A549 (cell line): ENCODE results near the gene CHST2. TPM values are rescaled to one million over a fixed set of nuclear protein-coding genes. Genes with fewer than 3 reads are reported as not detected.

Source experiments
- ATAC-seq, 2 experiments: fragments of 200-7000 bp in 1 of 2; fragments of >200 bp in 1 of 2; cut with Nextera tagmentation in 1 of 2; cut with Tn5 transposase in 1 of 2; 3 replicates each; pipeline versions ENCODE4 v1.8.0 to v1.9.1; 2018 to 2020; ENCODE audit warnings: mild to moderate bottlenecking in 1 of 2, moderate library complexity in 1 of 2
- CTCF ChIA-PET: fragments of 300-600 bp; sonication (Branson Sonifier 250); formaldehyde crosslinking; extraction: SDS; loops from one replicate; lab custom pipeline; 2021; ENCODE audit warnings: antibody characterized with exemption, inconsistent platforms; lab: Yijun Ruan, JAX
- POLR2A ChIA-PET: fragments of 350-600 bp; formaldehyde crosslinking; extraction: SDS; loops from one replicate; lab custom pipeline; 2021; ENCODE audit warnings: antibody characterized with exemption, inconsistent platforms; lab: Yijun Ruan, JAX
- DNase-seq, 2 experiments: peaks; one replicate each; pipeline versions ENCODE4 v3.0.0 to v3.0.0-alpha.2; 2011 to 2016; ENCODE audit warnings: low read depth in 1 of 2, low spot score in 1 of 2
- FAIRE-seq: peaks from 2 replicates; lab custom pipeline; 2011; peaks lifted over from hg19 to GRCh38; lab: Jason Lieb, UNC
- H3K27ac ChIP-seq, 2 experiments: fragments of >200 bp; sonication (Bioruptor Twin); formaldehyde crosslinking; 3 replicates each; pipeline ENCODE4 v1.5.1; 2016 to 2017
- H3K4me1 ChIP-seq: fragments of >200 bp; sonication (Bioruptor Twin); formaldehyde crosslinking; 3 replicates; pipeline ENCODE4 v1.6.1; 2016
- H3K4me2 ChIP-seq: fragments of >200 bp; sonication (Bioruptor Twin); formaldehyde crosslinking; 3 replicates; pipeline ENCODE4 v1.6.1; 2016
- H3K4me3 ChIP-seq: fragments of >200 bp; sonication (Bioruptor Twin); formaldehyde crosslinking; 3 replicates; pipeline ENCODE4 v1.5.1; 2016
- H3K9me3 ChIP-seq: fragments of >200 bp; sonication (Bioruptor Twin); formaldehyde crosslinking; 3 replicates; pipeline ENCODE4 v1.6.1; 2016
- CBX2 ChIP-seq: fragments of 200-600 bp; sonication (generic); IDR thresholded peaks from 2 replicates; pipeline ENCODE4 v1.6.1; 2016; ENCODE audit warnings: low read depth, mild to moderate bottlenecking, borderline replicate concordance
- CEBPB ChIP-seq, 2 experiments: fragments of >200 bp in 1 of 2; sonication (Bioruptor Twin) in 1 of 2; formaldehyde crosslinking in 1 of 2; IDR thresholded peaks; 2 replicates each; pipeline ENCODE4 v1.6.1; 2012 to 2016
- E2F6 ChIP-seq: IDR thresholded peaks from 2 replicates; pipeline ENCODE4 v1.6.1; 2012; ENCODE audit warnings: low read depth, borderline replicate concordance
- EHF ChIP-seq: fragments of 250-450 bp; sonication (Bioruptor Pico); IDR thresholded peaks from 2 replicates; pipeline ENCODE4 v1.5.0; 2020; ENCODE audit warnings: mild to moderate bottlenecking
- EHMT2 ChIP-seq: fragments of 200-600 bp; sonication (generic); IDR thresholded peaks from 2 replicates; pipeline ENCODE4 v1.6.1; 2016; ENCODE audit warnings: antibody characterized with exemption, low read depth, mild to moderate bottlenecking, moderate library complexity
- EP300 ChIP-seq, 2 experiments: fragments of >200 bp; sonication (Bioruptor Twin); formaldehyde crosslinking; IDR thresholded peaks; 2 replicates in 1 of 2; 3 replicates in 1 of 2; pipeline ENCODE4 v1.6.1; 2016 to 2017
- ESRRA ChIP-seq: fragments of 150-350 bp; IDR thresholded peaks from 2 replicates; pipeline ENCODE4 v1.6.1; 2014; ENCODE audit warnings: mild to moderate bottlenecking, low read length, borderline replicate concordance
- FOXS1 ChIP-seq: fragments of 250-450 bp; sonication (Bioruptor Pico); IDR thresholded peaks from 2 replicates; pipeline ENCODE4 v1.5.0; 2020; ENCODE audit warnings: mild to moderate bottlenecking, moderate library complexity
- HDAC2 ChIP-seq: fragments of 200-600 bp; sonication (generic); IDR thresholded peaks from 2 replicates; pipeline ENCODE4 v1.6.1; 2016
- HEYL ChIP-seq: fragments of 250-450 bp; sonication (Bioruptor Pico); IDR thresholded peaks from 2 replicates; pipeline ENCODE4 v1.8.0; 2021; ENCODE audit warnings: mild to moderate bottlenecking, moderate library complexity
- HMGXB4 ChIP-seq: fragments of 250-450 bp; sonication (Bioruptor Pico); IDR thresholded peaks from 2 replicates; pipeline ENCODE4 v1.5.0; 2021; ENCODE audit warnings: mild to moderate bottlenecking, moderate library complexity, borderline replicate concordance
- HOXB13 ChIP-seq: fragments of 250-450 bp; sonication (Bioruptor Pico); IDR thresholded peaks from 2 replicates; pipeline ENCODE4 v1.5.0; 2020; ENCODE audit warnings: low read depth, mild to moderate bottlenecking, moderate library complexity
- JUNB ChIP-seq: fragments of >200 bp; sonication (Bioruptor Twin); formaldehyde crosslinking; IDR thresholded peaks from 2 replicates; pipeline ENCODE4 v1.6.1; 2016
- KDM1A ChIP-seq: fragments of 200-600 bp; sonication (generic); IDR thresholded peaks from 2 replicates; pipeline ENCODE4 v1.6.1; 2016; ENCODE audit warnings: low read depth, mild to moderate bottlenecking
- KDM5A ChIP-seq: fragments of 200-600 bp; sonication (generic); IDR thresholded peaks from 2 replicates; pipeline ENCODE4 v1.6.1; 2016; ENCODE audit warnings: antibody characterized with exemption, mild to moderate bottlenecking
- MAFK ChIP-seq: fragments of 450-650 bp; IDR thresholded peaks from 2 replicates; pipeline ENCODE4 v1.6.1; 2014; ENCODE audit not compliant: partially characterized antibody
- NFE2L2 ChIP-seq: fragments of 150-350 bp; conservative IDR thresholded peaks from 2 replicates; pipeline ENCODE4 v1.6.1; 2014; ENCODE audit warnings: low read length
- NR3C1 ChIP-seq: fragments of >200 bp; sonication (Bioruptor Twin); formaldehyde crosslinking; IDR thresholded peaks from 3 replicates; pipeline ENCODE4 v1.6.1; 2017
- PHF8 ChIP-seq: fragments of 200-600 bp; sonication (generic); IDR thresholded peaks from 2 replicates; pipeline ENCODE4 v1.6.1; 2016; ENCODE audit warnings: low read depth, mild to moderate bottlenecking, antibody characterized with exemption, moderate library complexity, borderline replicate concordance
- POLR2AphosphoS2 ChIP-seq: conservative IDR thresholded peaks from 2 replicates; pipeline ENCODE4 v1.6.1; 2012; ENCODE audit warnings: low read length, improper control_type of control experiment, inconsistent platforms
- RAD21 ChIP-seq, 2 experiments: fragments of >200 bp in 1 of 2; sonication (Bioruptor Twin) in 1 of 2; formaldehyde crosslinking in 1 of 2; IDR thresholded peaks in 1 of 2; conservative IDR thresholded peaks in 1 of 2; 2 replicates in 1 of 2; 3 replicates in 1 of 2; pipeline ENCODE4 v1.6.1; 2012 to 2018; ENCODE audit warnings: inconsistent platforms in 1 of 2
- RCOR1 ChIP-seq: fragments of 150-350 bp; IDR thresholded peaks from 2 replicates; pipeline ENCODE4 v1.6.1; 2014; ENCODE audit warnings: antibody characterized with exemption, low read length, low read depth
- SMC3 ChIP-seq: fragments of >200 bp; sonication (Bioruptor Twin); formaldehyde crosslinking; IDR thresholded peaks from 3 replicates; pipeline ENCODE4 v1.6.1; 2018; ENCODE audit warnings: inconsistent platforms
- SREBF2 ChIP-seq: fragments of 450-650 bp; IDR thresholded peaks from 2 replicates; pipeline ENCODE4 v1.6.1; 2014; ENCODE audit warnings: mild to moderate bottlenecking, moderate library complexity
- TFCP2L1 ChIP-seq: fragments of 250-450 bp; sonication (Bioruptor Pico); IDR thresholded peaks from 2 replicates; pipeline ENCODE4 v1.5.0; 2021; ENCODE audit warnings: mild to moderate bottlenecking
- TP53 ChIP-seq: fragments of 250-450 bp; sonication (Bioruptor Pico); IDR thresholded peaks from 2 replicates; pipeline ENCODE4 v1.5.0; 2021; ENCODE audit warnings: mild to moderate bottlenecking, moderate library complexity
- ZC3H11A ChIP-seq: fragments of 450-650 bp; IDR thresholded peaks from 2 replicates; pipeline ENCODE4 v1.6.1; 2014; ENCODE audit warnings: antibody characterized with exemption, mild to moderate bottlenecking
- ZFP36 ChIP-seq: fragments of 450-650 bp; IDR thresholded peaks from 2 replicates; pipeline ENCODE4 v1.6.1; 2014; ENCODE audit warnings: borderline replicate concordance; ENCODE audit not compliant: partially characterized antibody
- ZSCAN20 ChIP-seq: fragments of 250-450 bp; sonication (Bioruptor Pico); IDR thresholded peaks from 2 replicates; pipeline ENCODE4 v1.8.0; 2022; ENCODE audit warnings: mild to moderate bottlenecking, moderate library complexity
- WGBS: methylation state at CpG from one replicate; pipeline ENCODE4 v1.1.6; 2017; ENCODE audit errors: missing lambda C conversion rate; 5-methylcytosine and 5-hydroxymethylcytosine counted together
- polyA plus RNA-seq, 4 experiments: library from polyadenylated mRNA; depleted of rRNA in 3 of 4; stranded (reverse); fragments of >200 nt; fragmentation: RNase III in 1 of 4; extraction: RNeasy Plus Mini Kit Qiagen cat#74134 plus additional on column Dnase treatment in 1 of 4; gene quantifications; 2 replicates in 3 of 4; 3 replicates in 1 of 4; pipeline ENCODE4 v1.2.3, GENCODE V29; 2011 to 2017

Gene CHST2
- polyA plus RNA-seq, 2 of the 4 experiments (the other 2 are of a cell fraction), result 0.04 to 0.26 TPM

- FAIRE-seq, result no peak
- ChIA-PET POLR2A (no interaction called here), CTCF (no interaction called here)
- H3K4me2 ChIP-seq, result no peak overlapping the region
- no peak overlapping the region for H3K4me3 ChIP-seq
- ATAC-seq, result 0 out of 6 replicates have a peak, but pooled peaks of 1 of the 2 experiments have one; percentile 32
- TF ChIP-seq ZSCAN20 (CRISPR knock-in tag) (no peak), TP53 (CRISPR knock-in tag) (no peak), JUNB (no peak), FOXS1 (CRISPR knock-in tag) (no peak), HDAC2 (no peak), ZC3H11A (no peak), CEBPB (IDR thresholded peaks at IDR 0.05) (no peak), RCOR1 (no peak), NFE2L2 (no peak), EHMT2 (no peak), HOXB13 (no peak), CBX2 (no peak)
- DNase-seq, result no peak
- 50% methylated on average over 6 of the region's 6 CpGs for WGBS
- H3K4me1 ChIP-seq, result no peaks in the 10 kb centered on the region
- H3K9me3 ChIP-seq, result peaks cover 4% of the 10 kb centered on the region; the same call in 1 of the 3 replicates
- no peak overlapping the region for H3K27ac ChIP-seq
These were observed 19.1 kb upstream of the CHST2 start for GRCh38 chr3:143100451-143100850.

GRCh38 chr3:143101792-143102381, 17.7 kb upstream of the CHST2 start:
- Histone ChIP-seq H3K9me3 (0 out of 3 replicates have a peak, but pooled peaks cover 5% of the 10 kb centered on the region), H3K4me2 (no peak overlapping the region), H3K4me1 (no peaks in the 10 kb centered on the region), H3K4me3 (no peak overlapping the region), H3K27ac (no peak overlapping the region)
- FAIRE-seq, result no peak
- ChIA-PET POLR2A (no interaction called here), CTCF (interaction anchor here (1.0 kb wide), 1 partner anchor 60 kb away, joined by 3 read pairs; no protein-coding TSS in a partner anchor)
- no peak for ATAC-seq
- DNase-seq, result no peak
- TF ChIP-seq EHMT2 (no peak), KDM1A (no peak), POLR2AphosphoS2 (no peak), HEYL (CRISPR knock-in tag) (no peak), PHF8 (no peak), NFE2L2 (no peak), SMC3 (no peak), ESRRA (no peak), TP53 (CRISPR knock-in tag) (no peak)
- TF ChIP-seq, all 56 proteins: peak for 0
- 34% methylated on average over 7 of the region's 7 CpGs for WGBS

GRCh38 chr3:143103652-143104051, 15.9 kb upstream of the CHST2 start:
- no peak for ATAC-seq
- FAIRE-seq, result no peak
- Histone ChIP-seq H3K27ac (no peak overlapping the region), H3K9me3 (0 out of 3 replicates have a peak, but pooled peaks cover 5% of the 10 kb centered on the region), H3K4me2 (no peak overlapping the region), H3K4me3 (no peak overlapping the region)
- ChIA-PET POLR2A (no interaction called here), CTCF (no interaction called here)
- no peak for DNase-seq
- TF ChIP-seq RAD21 (conservative IDR thresholded peaks at IDR 0.05 in 1 of 2, IDR thresholded peaks at IDR 0.05 in 1 of 2) (no peak), KDM5A (no peak), HMGXB4 (CRISPR knock-in tag) (no peak), ZFP36 (no peak), E2F6 (no peak), SMC3 (no peak), ZC3H11A (no peak), TFCP2L1 (CRISPR knock-in tag) (no peak), EHF (no peak), CEBPB (IDR thresholded peaks at IDR 0.05) (no peak), MAFK (no peak), EP300 (IDR thresholded peaks at IDR 0.05) (no peak), SREBF2 (no peak), NR3C1 (no peak)
- TF ChIP-seq, all 56 proteins: peak for 0
- 3% methylated on average over 2 of the region's 2 CpGs for WGBS
- no peaks in the 10 kb centered on the region for H3K4me1 ChIP-seq
